Skeletal muscle cell (primary cell): Measurements from ENCODE around the gene IDNK.

Experiments
- DNase-seq: peaks from one replicate; pipeline ENCODE4 v3.0.0-alpha.2; 2010; ENCODE audit warnings: low read depth
- H3K4me3 ChIP-seq: 2 replicates; pipeline ENCODE4 v1.5.1; 2011; ENCODE audit warnings: low read depth, mild to moderate bottlenecking, control low read depth, low read length, moderate library complexity

The IDNK gene

GRCh38 chr9:83630938-83631457 lies 8.1 kb downstream of the IDNK start:
- no peak for DNase-seq
- H3K4me3 ChIP-seq = no peak overlapping the region

- no peak overlapping the region for H3K4me3 ChIP-seq
- DNase-seq = no peak
These were observed 10.3 kb downstream of the IDNK start for GRCh38 chr9:83633255-83633654.

GRCh38 chr9:83633676-83634075 lies 10.7 kb downstream of the IDNK start:
- no peak for DNase-seq
- H3K4me3 ChIP-seq = no peak overlapping the region

- H3K4me3 ChIP-seq = no peak overlapping the region
- DNase-seq = no peak
These were observed 13.9 kb downstream of the IDNK start for GRCh38 chr9:83636813-83637212.

- no peak for DNase-seq
- H3K4me3 ChIP-seq = no peak overlapping the region
These were observed 14.4 kb downstream of the IDNK start for GRCh38 chr9:83637389-83637788.

GRCh38 chr9:83639266-83639665 lies 16.3 kb downstream of the IDNK start:
- DNase-seq = no peak
- H3K4me3 ChIP-seq = no peak overlapping the region

- DNase-seq = no peak
- no peak overlapping the region for H3K4me3 ChIP-seq
These were observed 19.9 kb downstream of the IDNK start for GRCh38 chr9:83642793-83643192.

- H3K4me3 ChIP-seq = no peak overlapping the region
- DNase-seq = no peak
These were observed 23.7 kb downstream of the IDNK start for GRCh38 chr9:83646500-83647239.

GRCh38 chr9:83649080-83649479 lies 26.1 kb downstream of the IDNK start:
- DNase-seq = no peak

GRCh38 chr9:83649515-83649914 lies 26.6 kb downstream of the IDNK start:
- DNase-seq = no peak
- no peak overlapping the region for H3K4me3 ChIP-seq

More at GRCh38 chr9:83649080-83649479, 26.1 kb downstream of the IDNK start:
- no peak overlapping the region for H3K4me3 ChIP-seq

GRCh38 chr9:83651558-83651957 lies 28.6 kb downstream of the IDNK start:
- no peak for DNase-seq
- no peak overlapping the region for H3K4me3 ChIP-seq

GRCh38 chr9:83652433-83652832 lies 29.5 kb downstream of the IDNK start:
- DNase-seq = no peak
- H3K4me3 ChIP-seq = no peak overlapping the region

GRCh38 chr9:83655433-83655832 lies 32.5 kb downstream of the IDNK start:
- no peak overlapping the region for H3K4me3 ChIP-seq
- no peak for DNase-seq

- no peak for DNase-seq
These were observed 33.2 kb downstream of the IDNK start for GRCh38 chr9:83656032-83656680.

GRCh38 chr9:83656952-83657351 lies 34.0 kb downstream of the IDNK start:
- DNase-seq = no peak
- H3K4me3 ChIP-seq = no peak overlapping the region

More at GRCh38 chr9:83656032-83656680, 33.2 kb downstream of the IDNK start:
- no peak overlapping the region for H3K4me3 ChIP-seq

GRCh38 chr9:83662933-83663332 lies 40.0 kb downstream of the IDNK start:
- no peak overlapping the region for H3K4me3 ChIP-seq
- DNase-seq = no peak

GRCh38 chr9:83665580-83666200 lies 42.7 kb downstream of the IDNK start:
- no peak for DNase-seq
- H3K4me3 ChIP-seq = no peak overlapping the region

- no peak for DNase-seq
- no peak overlapping the region for H3K4me3 ChIP-seq
These were observed 46.1 kb downstream of the IDNK start for GRCh38 chr9:83669067-83669466.

- no peak for DNase-seq
These were observed 47.4 kb downstream of the IDNK start for GRCh38 chr9:83670381-83670780.

GRCh38 chr9:83671451-83671850 lies 48.5 kb downstream of the IDNK start:
- no peak for DNase-seq
- H3K4me3 ChIP-seq = no peak overlapping the region

More at GRCh38 chr9:83670381-83670780, 47.4 kb downstream of the IDNK start:
- H3K4me3 ChIP-seq = no peak overlapping the region
